EH (cell line): Measurements from ENCODE around the gene HSPA8.

ENCODE experiments used
- DNase-seq: peaks from one replicate; pipeline ENCODE4 v3.0.0-alpha.2; 2015; ENCODE audit warnings: low read depth

The HSPA8 gene

GRCh38 chr11:123047266-123047946 lies 14.5 kb downstream of the HSPA8 start:
- DNase-seq: no peak

GRCh38 chr11:123046473-123047259 lies 15.3 kb downstream of the HSPA8 start:
- no peak for DNase-seq

DNA sequence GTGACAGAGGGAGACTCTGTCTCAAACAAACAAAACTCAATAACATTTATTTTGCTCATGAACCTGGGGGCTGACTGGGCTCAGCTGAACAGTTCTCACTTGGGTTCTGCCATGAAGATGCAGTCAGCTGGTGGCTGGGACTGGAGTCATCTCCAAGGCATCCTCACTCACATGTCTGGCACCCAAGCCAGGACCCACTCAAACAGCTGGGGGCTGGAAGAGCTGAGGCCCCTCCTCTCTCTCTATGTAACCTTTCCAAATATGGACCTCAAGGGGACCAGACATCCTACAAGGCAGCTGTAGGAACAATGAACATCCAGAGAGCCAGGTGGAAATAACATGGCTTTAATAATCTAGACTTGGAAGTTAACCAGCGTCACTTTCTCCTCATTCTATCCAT lies 16.8 kb downstream of the HSPA8 start:
- DNase-seq: peak; percentile 37

GRCh38 chr11:123041185-123041584 lies 20.8 kb downstream of the HSPA8 start:
- no peak for DNase-seq

DNA sequence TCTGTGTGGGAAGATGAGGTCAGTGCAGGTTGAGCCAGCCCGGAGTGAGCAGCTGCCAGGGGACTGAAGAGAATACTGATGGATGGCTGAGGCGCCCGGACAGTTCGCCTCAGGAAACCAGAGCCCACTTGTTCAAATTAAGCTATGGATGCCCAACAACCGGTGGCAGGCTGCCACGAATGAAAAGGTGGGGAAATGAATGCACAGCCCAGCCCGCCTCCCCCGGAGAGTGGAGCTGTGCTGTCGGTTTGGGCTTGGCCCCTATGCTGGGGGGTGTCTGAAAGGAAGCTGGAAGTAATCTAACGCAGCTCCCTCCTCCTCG lies 21.9 kb downstream of the HSPA8 start:
- no peak for DNase-seq

DNA sequence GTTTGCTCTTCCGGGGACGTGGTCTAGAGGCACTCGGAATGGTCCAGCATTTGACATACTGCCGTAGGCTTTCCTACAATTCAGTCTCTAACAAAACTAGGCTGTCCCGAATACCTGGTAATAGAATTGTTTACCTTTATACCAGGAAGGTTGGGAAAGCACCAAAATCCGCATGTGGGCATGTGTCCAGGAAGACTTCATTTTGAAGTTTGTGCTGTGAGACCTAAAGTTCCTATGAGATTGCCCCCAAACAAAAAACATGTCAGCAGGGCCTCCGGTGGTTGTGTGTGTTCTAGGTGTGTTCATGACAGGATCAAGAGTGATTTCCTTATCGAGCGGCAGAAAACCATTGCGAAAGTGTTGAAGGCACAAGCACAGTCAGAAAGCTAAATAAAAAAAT lies 26.1 kb downstream of the HSPA8 start:
- DNase-seq: no peak

DNA sequence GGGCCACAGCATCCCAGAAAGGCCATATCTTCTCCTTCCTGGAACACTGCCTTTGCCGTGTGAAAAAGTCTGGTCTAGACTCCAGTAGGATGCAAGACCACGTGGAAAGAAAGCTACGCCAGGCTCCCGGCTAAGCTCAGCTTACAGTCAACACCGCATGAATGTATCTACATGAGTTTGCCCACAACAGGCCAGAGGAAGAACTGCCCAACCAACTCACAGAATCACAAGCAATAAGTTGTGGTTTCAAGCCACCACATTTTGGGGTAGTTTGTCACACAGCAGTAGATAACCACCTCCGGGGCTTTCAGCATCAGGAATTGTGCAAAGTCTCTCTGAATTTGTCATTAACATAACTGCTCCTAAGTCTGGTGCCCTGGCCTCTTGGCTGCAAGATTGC lies 27.3 kb downstream of the HSPA8 start:
- no peak for DNase-seq

GRCh38 chr11:123033895-123034294 lies 28.0 kb downstream of the HSPA8 start:
- DNase-seq: peak; percentile 19

DNA sequence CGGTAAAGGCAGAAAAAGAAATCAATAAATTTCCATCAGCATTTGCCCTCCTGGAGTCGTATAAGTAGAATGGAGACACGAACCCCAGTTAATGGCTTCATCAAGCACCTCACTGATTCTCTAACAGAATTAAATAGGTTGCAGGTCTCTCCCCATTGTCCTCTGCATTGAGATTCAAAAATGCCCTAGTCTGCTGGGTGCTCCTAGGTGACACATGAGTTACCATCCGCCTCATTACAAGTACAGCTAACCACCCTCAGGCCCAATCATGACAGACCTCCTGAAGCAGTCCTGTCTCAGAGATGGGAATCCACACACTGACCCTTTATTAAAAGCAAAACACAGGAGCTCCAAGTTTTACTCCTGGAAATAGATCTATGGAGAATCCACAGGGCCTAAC lies 31.4 kb downstream of the HSPA8 start:
- no peak for DNase-seq

DNA sequence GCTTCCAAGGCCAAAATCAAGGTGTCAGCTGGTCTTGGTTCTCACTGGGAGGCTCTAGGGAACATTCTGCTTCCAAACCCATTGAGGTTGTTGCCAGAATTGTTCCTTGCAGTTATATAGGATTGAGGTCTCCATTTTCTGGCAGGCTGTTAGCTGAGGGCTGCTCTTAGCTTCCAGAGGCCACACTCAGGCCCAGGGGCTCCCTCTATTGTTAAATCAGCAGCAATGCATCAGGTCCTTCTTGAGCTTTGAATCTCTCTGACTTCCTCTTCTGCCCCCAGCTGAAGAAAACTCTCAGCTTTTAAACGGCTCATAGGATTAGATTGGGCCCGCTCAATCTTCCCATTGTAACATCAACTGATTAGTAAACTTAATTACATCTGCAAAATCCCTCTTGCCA lies 41.0 kb downstream of the HSPA8 start:
- DNase-seq: peak; percentile 68

DNA sequence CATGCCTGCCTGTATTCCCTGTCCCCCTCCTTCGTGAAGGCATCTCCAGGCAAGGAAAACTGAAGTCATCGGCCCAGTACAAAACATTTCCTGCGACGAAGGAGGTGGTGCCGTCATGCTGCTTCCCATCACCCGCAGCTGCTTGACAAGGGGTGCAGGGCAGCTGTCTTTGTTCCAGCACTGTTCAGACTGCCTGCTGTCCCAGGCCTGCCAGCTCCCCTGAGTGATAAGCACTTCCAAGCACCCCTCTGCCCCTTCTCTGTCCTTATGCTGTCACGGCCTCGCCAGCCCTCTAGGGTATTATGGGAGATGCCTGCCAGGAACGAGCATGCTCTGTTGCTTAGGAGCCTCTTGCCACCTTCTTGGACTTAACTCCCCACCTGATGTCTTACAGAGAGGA lies 43.2 kb downstream of the HSPA8 start:
- DNase-seq: no peak

DNA sequence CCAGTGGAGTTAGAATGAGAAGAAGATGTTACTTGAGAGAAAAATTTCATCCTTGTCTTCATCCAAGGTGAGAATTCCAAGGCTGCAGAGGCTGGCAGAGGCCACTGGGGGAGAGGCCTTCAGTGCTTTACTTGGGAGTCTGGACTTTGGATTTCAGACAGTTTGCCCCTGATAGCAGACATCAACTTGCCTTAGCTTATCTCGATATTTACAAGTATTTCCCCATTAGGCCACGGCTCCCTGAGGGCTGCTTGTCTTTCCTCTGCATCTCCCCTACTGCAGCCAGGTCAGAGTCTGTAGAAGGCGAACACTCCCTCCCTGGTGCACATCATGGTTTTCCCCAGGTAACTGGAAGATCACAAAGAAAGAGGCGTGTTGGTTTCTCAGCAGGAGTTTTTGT lies 50.4 kb downstream of the HSPA8 start:
- DNase-seq: no peak
